DMS53 treated with DMSO at 0.1 percent for 48 hours (cell line): ENCODE data around the gene SEMA4D.

Experiments used
- DNase-seq: peaks from one replicate; lab custom pipeline; 2025; ENCODE audit not compliant: unreplicated experiment; lab: John Stamatoyannopoulos, UW

SEMA4D gene

DNA sequence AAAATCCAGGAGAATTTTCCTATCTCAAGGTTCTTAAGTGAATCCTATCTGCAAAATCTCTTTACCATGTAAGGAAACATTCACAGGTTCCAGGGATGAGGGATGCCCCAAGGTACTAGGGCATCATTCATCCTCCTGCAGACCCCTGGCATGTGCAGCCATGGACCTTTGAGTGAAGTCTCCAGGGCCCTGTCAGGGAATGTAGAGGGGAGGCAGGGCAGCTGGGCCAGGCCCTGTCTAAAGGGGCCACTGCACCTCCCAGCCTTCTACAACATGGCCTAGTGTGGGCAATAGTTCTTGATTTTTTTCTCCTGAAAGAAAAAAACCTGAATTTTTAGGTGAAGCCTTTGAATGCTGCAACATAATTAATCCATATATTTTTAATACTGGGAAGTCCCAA lies 63.3 kb downstream of the SEMA4D start:
- DNase-seq, result no peak

DNA sequence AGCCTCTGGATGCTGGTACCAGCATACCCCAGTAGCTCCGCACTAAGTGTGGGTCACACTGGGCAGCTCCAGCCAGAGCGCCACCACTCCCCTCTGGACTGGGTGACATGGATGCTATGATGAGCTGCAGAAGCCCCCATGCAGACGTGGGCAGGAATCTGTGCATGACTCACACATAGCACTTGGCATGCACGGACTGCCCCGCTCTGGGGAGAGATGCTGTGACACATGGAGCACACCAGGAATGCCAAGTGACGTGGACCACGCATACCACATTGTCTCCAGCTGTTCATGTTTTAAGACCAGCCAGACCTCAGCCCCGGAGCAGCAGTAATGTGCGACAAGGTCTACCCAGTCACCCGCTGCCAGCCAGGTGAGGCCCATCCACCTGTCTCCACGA lies 64.1 kb downstream of the SEMA4D start:
- DNase-seq, result no peak

DNA sequence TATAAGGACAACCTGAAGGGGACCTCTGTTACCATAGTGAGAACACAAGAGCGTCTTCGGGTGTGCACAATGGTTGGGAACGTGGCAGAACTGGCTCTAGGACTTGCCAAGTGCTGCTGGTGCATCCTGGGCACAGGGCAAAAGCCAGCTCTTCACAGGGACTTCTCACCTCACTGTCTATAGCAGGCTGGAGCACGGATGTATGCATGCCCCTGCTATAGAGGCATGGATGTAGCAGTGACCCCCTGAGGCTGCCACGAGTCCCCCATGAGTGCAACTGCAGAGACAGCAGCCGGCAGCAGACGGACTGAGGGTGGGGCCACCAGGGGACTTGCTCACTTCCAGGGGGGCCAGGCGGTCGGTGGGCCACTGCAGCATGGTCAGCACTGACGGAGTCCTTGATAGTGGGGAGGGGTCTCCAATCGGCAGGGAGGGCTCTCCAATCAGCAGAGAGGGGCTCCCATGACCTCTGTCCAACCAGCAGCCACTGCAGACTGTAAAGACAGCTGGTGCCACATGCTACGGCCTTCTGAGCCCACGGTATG lies 64.9 kb downstream of the SEMA4D start:
- DNase-seq, result no peak

DNA sequence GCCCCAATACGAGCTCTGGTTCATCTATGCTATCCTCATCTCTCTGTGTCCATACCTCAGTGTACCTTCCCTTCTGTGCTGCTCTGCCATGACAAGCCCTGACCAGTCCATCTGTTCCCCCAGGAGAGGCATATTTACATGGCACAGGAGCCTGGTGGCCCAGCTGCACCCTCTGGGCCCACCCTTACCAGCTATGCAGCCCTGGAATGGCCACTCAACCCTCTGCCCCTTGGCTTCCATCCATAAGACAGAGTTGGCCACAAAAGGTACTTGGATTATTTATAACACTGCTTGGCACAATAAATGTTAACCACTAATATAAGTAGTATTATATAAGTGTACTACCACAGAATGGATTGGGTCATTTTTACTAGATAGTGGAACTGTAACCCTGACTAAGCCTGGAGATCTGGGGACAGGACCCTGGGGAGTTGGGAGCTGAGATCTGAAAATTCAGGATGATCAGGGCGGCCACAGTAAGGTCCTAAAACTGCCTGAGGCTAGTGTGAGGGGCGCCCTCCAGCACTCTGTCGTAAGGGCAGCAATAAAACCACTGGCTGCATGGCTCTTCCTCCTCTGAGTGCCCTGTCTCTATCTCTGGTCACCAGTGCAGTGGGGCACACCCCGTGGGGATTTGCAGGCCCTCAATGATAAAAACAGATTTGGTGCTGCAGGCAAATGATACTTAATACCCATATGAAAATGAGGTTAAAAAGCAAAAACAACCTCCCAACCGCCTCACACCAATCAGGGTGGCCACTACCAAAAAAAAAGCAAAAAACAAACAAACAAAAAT lies 65.8 kb downstream of the SEMA4D start:
- DNase-seq, result no peak

DNA sequence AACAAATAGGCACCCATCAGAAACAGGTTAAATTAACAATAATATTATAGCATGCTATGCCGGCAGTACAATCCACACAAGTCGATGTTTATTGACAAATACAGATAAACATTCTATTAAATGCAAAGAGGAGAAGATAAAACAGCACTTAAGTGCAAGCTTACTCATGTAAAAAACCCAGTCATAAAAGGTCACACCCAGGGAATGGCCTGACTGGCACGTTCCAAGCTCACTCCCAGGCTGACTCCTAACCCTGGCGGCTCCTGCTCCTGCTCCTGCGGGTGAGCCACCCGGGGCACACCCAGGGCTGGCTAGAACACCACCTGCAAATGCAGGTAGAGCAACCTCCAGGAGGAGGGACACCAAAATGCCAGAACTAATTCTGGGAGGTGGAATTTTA lies 66.9 kb downstream of the SEMA4D start:
- no peak for DNase-seq

DNA sequence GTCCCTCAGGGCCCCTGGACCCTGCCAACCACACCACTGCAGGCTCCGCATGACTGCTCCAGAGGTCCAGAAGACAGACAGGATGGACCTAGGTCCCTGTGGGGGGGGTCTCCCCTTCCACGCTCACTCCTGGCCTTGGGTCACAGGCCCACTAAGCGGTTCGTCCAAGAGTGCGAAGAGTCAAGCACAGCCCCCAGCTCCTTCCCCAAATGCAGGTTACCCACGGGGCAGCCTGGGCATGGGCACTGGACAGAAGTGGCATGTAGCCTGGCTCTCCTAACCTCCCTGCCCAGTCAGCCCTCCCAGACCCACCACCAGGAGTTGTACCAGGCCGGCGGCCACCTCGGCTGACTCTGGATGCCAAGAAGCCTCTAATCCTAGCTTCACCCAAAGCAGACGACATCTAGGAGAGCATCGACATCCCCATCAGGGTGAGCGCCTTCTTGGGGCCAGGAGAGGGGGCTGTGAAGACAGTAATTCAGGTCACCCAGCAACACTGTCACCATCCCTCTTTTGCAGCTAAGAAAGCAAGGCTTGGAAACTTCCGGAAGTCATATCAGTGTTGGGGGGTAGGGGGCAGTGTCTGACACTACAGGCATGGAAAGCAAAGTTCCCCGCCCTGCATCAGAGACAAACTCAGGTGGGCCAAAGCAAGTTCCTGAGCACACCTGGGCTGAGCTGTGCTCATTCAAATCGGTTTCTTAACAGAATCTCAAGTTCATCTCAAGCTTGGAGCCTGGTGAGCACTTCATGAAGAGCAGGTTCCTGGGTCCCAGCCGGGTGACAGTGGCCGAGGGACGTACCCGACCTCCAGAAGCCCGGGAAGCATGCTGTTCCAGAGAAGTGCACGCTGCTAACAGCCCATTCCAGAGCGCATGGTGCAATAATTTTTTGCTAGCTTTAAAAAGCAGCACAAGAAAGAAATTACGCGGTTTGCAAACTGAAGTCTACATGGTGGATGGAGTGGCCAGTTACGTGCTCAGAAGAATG lies 68.7 kb downstream of the SEMA4D start:
- no peak for DNase-seq

DNA sequence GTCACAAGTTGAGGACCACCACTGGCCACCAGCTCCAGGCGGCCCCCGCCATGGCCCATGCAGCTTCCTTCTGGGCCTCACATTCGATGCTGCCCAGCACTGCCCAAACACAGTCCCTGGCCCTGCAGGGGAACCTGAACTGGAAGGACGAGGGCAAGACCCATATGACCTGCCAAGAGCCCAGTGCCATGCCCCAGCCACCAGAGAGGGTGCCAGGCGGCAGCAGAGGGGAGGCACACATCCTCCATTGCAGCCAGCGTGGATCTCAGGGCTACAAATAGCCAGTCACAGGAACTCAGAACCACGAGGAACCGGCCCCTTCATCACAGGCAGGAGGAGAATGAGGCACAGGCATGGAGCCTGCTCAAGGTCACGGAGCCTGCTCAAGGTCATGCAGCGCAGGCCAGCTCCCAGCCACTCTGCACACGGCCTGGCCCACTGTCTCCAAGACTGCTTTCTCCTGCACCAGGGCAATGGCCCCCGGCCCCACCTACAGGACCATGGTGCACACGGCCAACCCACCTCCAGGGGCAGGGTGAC lies 69.6 kb downstream of the SEMA4D start:
- DNase-seq, result no peak

DNA sequence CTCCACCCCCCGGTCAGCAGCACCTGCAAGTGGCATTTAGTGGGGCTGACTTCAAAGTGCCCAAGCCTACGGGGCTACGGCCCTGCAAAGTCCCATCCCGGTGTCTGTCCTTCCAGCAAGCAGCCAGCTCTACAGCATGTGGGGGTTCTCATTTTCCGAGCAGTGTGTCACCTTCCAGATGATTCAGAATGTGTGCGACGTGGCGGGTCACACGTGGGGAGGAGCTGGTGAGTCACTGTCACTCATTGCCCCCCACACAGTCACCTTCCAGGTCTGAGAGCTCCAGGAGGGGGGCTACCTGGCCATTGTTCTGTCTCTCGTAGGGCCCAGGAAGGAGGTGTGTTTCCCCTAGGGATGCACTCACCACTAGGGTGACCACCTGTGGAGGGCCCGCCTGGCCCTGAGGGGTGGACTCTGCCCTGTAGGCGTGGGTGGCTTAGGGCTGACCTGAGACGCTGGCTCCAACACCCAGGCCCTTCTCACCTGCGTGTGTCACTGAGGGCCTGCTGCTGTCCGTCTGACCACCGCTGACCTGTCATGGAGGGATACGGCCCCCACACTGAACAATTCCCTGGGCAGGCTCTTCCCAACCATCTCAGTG lies 70.2 kb downstream of the SEMA4D start:
- no peak for DNase-seq

DNA sequence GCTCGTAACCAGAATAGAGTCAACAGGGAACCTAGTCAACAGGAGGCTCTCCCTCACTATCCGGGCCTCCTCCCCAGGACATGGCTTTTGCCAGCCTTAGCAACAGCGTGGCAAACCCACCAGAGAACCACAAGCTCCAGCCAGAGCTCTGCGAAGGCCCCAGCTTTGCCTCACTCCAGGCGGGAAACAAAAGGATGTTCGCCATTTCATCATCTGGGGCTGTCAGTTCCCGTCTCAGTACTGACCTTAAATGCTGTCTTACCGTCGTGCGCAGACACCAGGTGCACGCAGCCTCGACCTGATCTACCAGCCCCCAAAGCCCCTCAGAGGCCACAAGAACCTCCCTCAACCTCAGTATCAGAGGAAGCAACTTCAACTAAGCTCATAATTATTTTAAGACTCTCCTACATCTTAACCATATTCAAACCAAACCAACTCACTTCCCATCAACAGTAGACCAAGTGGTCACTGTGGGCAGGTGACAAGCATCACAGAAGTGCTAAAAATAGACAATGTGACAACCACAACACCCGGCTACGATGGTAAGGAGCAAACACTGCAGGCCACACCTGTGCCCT lies 71.4 kb downstream of the SEMA4D start:
- DNase-seq, result no peak

DNA sequence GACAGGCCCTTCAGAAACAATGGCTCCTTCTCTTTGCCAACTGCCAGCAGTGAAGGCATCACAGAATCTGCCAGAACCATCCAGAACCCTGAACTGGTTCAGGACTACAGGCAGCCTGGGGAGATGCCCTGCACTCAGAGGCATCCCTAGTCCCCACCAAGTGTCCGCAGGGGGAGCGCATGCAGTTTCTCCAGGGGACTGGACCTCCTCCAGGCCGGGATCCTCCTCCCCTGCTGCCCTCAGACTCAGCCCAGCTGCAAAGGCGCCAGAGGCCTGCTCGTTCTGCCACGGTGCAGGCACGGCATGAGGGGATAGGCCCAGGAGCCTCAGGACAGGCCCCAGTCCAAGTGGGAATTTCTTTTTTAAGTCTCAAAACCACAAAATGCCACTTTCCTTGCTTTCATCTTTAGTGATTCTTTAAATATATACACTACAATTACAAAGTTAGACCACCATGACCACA lies 72.0 kb downstream of the SEMA4D start:
- DNase-seq, result no peak

DNA sequence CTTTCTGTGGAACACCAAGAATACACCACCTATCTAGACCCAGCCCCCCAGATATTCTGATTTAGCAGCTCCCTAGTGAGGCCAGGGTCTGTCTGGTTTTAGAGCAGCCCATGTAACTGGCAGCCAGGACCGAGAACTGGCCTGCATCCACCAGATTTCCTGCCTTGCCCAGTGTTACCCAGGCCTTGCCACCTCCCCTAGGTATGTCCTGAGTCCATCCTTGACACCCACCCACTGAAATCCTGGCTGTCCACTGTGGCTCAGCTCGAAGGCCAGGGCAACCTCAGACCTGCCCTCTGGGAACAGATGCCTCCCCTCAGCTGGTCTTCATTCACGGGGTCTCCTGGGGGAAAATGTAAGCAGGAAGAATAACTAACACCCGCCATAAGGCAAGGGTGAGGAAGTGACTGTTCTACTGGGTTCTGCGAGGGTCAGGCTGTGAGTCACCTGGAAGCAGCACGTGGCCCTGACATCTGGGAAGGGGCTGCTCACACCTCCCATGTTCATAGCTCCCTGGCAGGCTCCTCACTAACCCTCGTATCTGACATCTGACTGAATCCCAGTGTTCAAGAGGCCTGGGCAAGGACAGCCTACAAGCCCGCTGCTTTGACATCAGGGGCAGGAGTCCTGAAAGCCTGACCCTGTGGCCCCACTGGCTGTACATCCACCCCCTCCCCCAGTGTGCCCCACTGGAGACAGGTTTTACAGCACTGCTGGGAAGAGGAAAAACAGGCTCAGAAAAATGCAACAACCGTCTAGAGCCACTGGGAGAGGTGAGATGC lies 72.7 kb downstream of the SEMA4D start:
- no peak for DNase-seq

DNA sequence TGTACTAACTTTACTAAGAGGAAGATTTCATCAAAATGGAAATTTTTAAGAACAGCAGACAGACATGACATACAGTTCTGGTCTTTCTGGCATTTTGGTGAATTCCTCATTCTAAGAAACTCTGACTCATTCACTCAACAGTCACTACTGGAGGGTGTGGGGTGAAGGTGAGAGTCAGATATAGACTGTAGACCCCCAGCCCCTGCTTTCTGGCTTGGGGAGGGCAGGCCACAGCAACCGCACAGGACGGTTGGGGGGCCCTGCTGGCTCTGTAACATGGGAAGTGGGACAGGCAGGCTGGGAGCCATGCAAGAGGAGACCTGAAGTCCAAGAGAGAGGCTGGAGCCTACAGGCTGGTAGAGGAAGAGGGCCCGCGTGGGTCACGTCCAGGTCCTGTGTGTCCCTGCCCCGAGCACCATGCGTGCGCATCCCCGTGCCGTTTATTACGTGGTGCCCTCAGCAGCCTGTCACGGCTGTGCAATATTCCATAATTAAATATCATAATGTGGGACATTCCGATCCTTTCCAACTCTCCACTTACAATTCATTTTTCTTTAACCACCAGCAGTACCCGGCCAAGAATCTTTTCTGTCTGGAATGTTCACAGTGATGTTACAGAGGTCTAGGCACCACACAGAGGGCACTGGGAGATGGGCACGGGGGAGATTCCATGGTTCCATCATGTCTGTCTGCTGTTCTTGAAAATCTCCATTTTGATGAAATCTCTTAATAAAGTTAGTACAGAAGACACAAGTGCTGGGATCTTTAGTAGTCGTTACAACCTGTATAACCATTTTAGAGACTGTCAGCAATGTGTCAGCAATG lies 75.5 kb downstream of the SEMA4D start:
- DNase-seq, result no peak

DNA sequence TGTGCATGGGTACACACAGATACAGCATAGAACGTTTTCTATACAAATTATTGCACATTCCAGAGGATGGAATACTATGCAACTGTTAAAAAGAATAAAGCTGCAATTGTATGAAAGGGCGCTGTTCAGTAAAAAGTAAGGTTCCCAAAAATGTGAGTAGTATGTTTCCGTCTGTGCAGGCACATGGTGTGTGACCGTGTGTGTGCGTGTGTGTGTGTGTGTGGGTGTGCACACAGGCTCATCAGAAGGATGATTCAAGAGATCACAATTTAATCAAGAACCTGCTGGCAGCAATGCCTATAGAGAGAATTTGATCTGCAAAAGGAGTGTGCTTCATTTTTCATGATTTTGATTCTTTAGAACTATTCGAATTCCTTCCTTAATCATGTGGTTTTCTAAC lies 76.3 kb downstream of the SEMA4D start:
- no peak for DNase-seq

DNA sequence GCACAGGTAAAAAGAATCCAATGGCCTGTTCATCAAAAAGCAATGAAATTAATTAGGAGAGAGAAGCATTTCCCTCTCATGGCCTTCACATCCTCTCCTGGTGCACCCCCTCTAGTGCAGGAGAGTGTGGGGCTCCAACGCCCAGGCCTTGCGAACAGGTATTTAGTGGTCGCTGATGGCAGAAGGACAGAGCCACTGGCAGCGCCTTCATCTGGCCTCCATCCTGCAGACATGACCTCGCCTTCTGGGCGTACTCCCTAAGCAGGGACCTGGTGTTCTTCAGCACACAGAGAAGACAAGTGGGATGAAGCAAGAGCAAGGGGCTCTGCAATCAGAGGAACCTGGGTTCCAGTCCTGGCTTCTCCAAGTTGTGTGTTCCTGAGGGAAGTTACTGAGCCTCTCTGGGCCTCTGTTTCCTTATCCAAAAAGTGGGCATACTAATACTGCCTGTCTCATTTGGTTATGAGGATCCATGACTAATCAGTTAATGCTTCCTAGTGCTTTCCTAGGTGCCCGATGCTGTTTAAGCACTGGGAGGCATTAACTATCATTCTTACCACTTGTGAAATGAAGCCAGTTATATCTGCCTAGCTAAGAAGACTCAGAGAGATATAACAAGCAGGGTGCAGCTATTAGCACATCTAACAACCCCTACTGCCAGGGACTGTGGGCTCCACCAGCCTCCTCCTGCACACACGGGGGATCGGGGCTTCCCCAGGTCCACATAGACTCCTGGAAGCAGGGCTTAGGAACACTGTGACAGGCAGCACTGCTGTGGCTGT lies 77.3 kb downstream of the SEMA4D start:
- DNase-seq, result no peak

DNA sequence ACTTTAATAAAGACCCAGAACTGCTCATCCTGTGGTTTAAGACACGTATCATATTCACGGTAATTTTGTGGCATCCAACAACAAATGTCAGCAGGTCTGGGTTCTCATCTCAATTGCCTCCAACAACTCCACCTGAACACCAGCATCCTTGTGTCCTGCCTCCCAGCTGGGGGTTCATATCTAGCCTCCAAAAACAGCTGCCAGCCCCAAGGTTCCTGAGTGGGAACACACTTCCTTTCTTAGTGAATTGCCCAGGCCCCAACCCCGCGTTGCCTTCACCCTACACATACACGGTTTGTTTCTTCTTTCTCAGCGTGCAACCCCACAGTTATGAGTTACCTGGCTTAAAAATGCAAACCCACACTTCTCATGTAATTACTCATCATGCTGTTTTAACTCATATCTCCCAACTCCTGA lies 77.9 kb downstream of the SEMA4D start:
- DNase-seq, result no peak

DNA sequence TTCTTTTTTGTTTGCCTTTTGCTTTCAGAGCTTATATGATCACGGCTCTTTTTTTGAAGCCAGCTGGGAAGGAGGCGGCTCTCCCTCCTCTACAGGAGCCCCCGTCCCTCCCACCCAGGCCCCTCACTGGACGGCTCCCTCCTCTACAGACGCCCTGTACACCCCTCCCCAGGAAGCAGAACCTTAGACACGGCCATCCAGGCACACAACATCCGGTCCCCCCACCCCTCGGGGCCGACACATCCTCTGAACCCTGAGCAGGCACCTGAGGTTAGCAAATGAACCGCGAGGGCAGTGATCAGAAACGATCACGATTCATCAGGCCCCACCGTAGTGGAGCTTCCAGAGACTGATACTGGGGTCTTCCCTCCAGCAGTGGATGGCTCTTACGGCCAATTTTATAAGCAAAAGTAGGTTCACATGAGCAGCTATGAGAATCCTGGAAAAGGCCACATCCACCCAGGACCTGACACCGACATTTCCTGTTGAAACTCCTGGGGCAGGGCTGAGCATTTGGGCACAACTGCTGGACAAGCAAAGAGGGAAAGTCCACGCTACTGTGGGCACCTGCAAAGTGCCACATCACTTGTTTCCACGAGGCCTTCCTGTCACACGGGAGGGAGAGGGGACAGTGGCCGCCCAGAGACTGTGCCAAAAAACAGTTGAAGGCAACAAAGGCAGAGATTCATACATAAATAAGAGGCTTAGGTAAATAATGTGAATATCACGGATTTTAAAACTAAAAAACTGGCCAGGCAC lies 78.9 kb downstream of the SEMA4D start:
- DNase-seq, result no peak

DNA sequence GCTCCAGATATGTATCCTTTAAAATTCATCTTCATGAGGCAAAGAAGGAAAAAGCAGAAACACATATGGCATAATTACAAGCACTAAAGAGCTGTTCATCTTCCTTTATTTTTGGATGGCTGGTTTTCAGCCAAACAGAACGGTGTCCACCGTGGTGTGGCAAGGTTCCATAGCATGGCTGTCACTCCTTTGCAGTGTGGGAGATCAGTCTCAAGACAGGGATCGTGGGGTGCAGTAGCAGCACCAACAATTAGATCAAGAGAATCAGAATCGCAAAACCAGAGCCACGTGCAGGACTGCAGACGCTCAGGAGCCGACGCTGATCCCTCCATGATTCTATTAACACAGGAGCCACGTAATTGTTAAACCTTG lies 79.5 kb downstream of the SEMA4D start:
- DNase-seq, result no peak
